Endothelial cell of umbilical vein (primary cell): ENCODE results near the gene CSNK1G2.

ENCODE experiments used
- CTCF ChIP-seq, 2 donors: IDR thresholded peaks; 1 replicate in 1 of 2; 2 replicates in 1 of 2; pipeline ENCODE4 v1.5.1; 2011; ENCODE audit warnings: low read length in 2 of 2, mild to moderate bottlenecking in 2 of 2, moderate library complexity in 2 of 2, control low read depth in 1 of 2, inconsistent platforms in 1 of 2, low read depth in 1 of 2; ENCODE audit not compliant: insufficient read depth in 1 of 2; ENCODE audit errors: extremely low read depth in 1 of 2
- EZH2 ChIP-seq: IDR thresholded peaks from 2 replicates; pipeline ENCODE4 v1.6.1; 2012; ENCODE audit warnings: borderline replicate concordance, low read depth, mild to moderate bottlenecking, moderate library complexity, low read length, inconsistent platforms; ENCODE audit not compliant: severe bottlenecking
- MAX ChIP-seq: IDR thresholded peaks from 2 replicates; pipeline ENCODE4 v1.6.1; 2011; ENCODE audit not compliant: insufficient read depth, insufficient read length

- TF ChIP-seq EZH2 (no peak), CTCF (IDR thresholded peaks at IDR 0.05; ENCODE audit: extremely low read depth in 1 of 2, insufficient read depth in 1 of 2, low read depth in 1 of 2, low read length in 2 of 2) (no peak), MAX (no peak)
These were observed 4.5 kb upstream of the CSNK1G2 start for GRCh38 chr19:1936430-1936829.
